Neuronal stem cell (in vitro differentiated cells): ENCODE measurements around the gene VSIG8.
"Not testable (repeated sequence)": the region's sequence is repeated elsewhere in the genome, so short reads cannot be mapped to it uniquely, and the experiment has no call there.

Experiments
- DNase-seq: peaks from one replicate; pipeline ENCODE4 v3.0.0-alpha.2; 2013; ENCODE audit warnings: low spot score
- H2AFZ ChIP-seq: one replicate; pipeline ENCODE4 v1.6.1; 2013; ENCODE audit warnings: mild to moderate bottlenecking, low read length, inconsistent platforms
- H2AK5ac ChIP-seq: 2 replicates; pipeline ENCODE4 v1.6.1; 2013; ENCODE audit warnings: low read depth, mild to moderate bottlenecking, inconsistent platforms, low read length, moderate library complexity, mixed read lengths
- H2BK120ac ChIP-seq: 2 replicates; pipeline ENCODE4 v1.6.1; 2013; ENCODE audit warnings: low read depth, mild to moderate bottlenecking, inconsistent platforms, low read length, moderate library complexity, mixed read lengths
- H2BK12ac ChIP-seq: one replicate; pipeline ENCODE4 v1.6.1; 2013; ENCODE audit warnings: low read length, inconsistent platforms
- H2BK15ac ChIP-seq: 2 replicates; pipeline ENCODE4 v1.6.1; 2013; ENCODE audit warnings: mild to moderate bottlenecking, low read length, inconsistent platforms, mixed read lengths
- H2BK5ac ChIP-seq: one replicate; pipeline ENCODE4 v1.6.1; 2013; ENCODE audit warnings: inconsistent platforms, mild to moderate bottlenecking, low read length, moderate library complexity
- H3K14ac ChIP-seq: one replicate; pipeline ENCODE4 v1.6.1; 2013; ENCODE audit warnings: low read length, inconsistent platforms
- H3K18ac ChIP-seq: 2 replicates; pipeline ENCODE4 v1.6.1; 2013; ENCODE audit warnings: low read length, inconsistent platforms
- H3K23ac ChIP-seq: 2 replicates; pipeline ENCODE4 v1.6.1; 2013; ENCODE audit warnings: low read depth, mild to moderate bottlenecking, mixed read lengths, low read length, inconsistent platforms; ENCODE audit not compliant: poor library complexity
- H3K27ac ChIP-seq: replicated peaks from 3 replicates; pipeline ENCODE4 v1.5.1; 2013; ENCODE audit warnings: low read length, inconsistent platforms
- H3K27me3 ChIP-seq, 3 experiments: 2 replicates each; pipeline ENCODE4 v1.6.1; 2013; ENCODE audit warnings: low read length in 3 of 3, mild to moderate bottlenecking in 2 of 3, inconsistent platforms in 1 of 3, low read depth in 1 of 3, mixed read lengths in 1 of 3, moderate library complexity in 1 of 3; ENCODE audit not compliant: control insufficient read depth in 3 of 3, insufficient read depth in 3 of 3
- H3K36me3 ChIP-seq, 2 donors: replicated peaks in 1 of 2; 2 replicates each; pipeline ENCODE4 v1.6.1; 2013; ENCODE audit warnings: low read length in 2 of 2; ENCODE audit not compliant: control insufficient read depth in 2 of 2, insufficient read depth in 2 of 2
- H3K4ac ChIP-seq: 2 replicates; pipeline ENCODE4 v1.6.1; 2013; ENCODE audit warnings: inconsistent platforms, mild to moderate bottlenecking, low read length, moderate library complexity
- H3K4me1 ChIP-seq, 2 donors: 1 replicate in 1 of 2; 2 replicates in 1 of 2; pipeline ENCODE4 v1.6.1; 2013; ENCODE audit warnings: low read length in 2 of 2, low read depth in 1 of 2; ENCODE audit not compliant: control insufficient read depth in 2 of 2, insufficient read depth in 1 of 2
- H3K4me2 ChIP-seq: one replicate; pipeline ENCODE4 v1.6.1; 2013; ENCODE audit warnings: mild to moderate bottlenecking, low read length, inconsistent platforms; ENCODE audit not compliant: insufficient read depth, poor library complexity, severe bottlenecking
- H3K4me3 ChIP-seq, 2 donors: 2 replicates each; pipeline ENCODE4 v1.5.1; 2013; ENCODE audit warnings: low read length in 2 of 2, mild to moderate bottlenecking in 2 of 2, inconsistent platforms in 1 of 2, moderate library complexity in 1 of 2
- H3K79me1 ChIP-seq: one replicate; pipeline ENCODE4 v1.6.1; 2013; ENCODE audit warnings: low read depth, mild to moderate bottlenecking, inconsistent platforms, low read length, moderate library complexity
- H3K9ac ChIP-seq: one replicate; pipeline ENCODE4 v1.6.1; 2013; ENCODE audit warnings: mild to moderate bottlenecking, low read depth, low read length, inconsistent platforms; ENCODE audit not compliant: poor library complexity
- H3K9me3 ChIP-seq, 2 donors: replicated peaks in 1 of 2; 2 replicates each; pipeline versions ENCODE3 to v1.6.1; 2013; ENCODE audit warnings: low read length in 2 of 2, mild to moderate bottlenecking in 2 of 2, inconsistent platforms in 1 of 2, low read depth in 1 of 2, mixed read lengths in 1 of 2, moderate library complexity in 1 of 2; ENCODE audit not compliant: control insufficient read depth in 2 of 2, insufficient read depth in 1 of 2
- H4K8ac ChIP-seq: one replicate; pipeline ENCODE4 v1.6.1; 2013; ENCODE audit warnings: low read depth, mild to moderate bottlenecking, inconsistent platforms, low read length, moderate library complexity
- H4K91ac ChIP-seq: one replicate; pipeline ENCODE4 v1.6.1; 2013; ENCODE audit warnings: low read length, low read depth, mild to moderate bottlenecking, inconsistent platforms; ENCODE audit not compliant: poor library complexity
- WGBS, 2 donors: extraction: QIAGEN DNeasy Blood & Tissue Kit; methylation state at CpG; one replicate each; pipeline ENCODE4 v1.1.7; 2013; ENCODE audit warnings: missing lambda C conversion rate in 2 of 2, mixed read lengths in 1 of 2; ENCODE audit not compliant: insufficient read length in 2 of 2, insufficient replicate concordance in 1 of 2; ENCODE audit errors: extremely low coverage in 2 of 2; 5-methylcytosine and 5-hydroxymethylcytosine counted together

VSIG8 gene

DNA sequence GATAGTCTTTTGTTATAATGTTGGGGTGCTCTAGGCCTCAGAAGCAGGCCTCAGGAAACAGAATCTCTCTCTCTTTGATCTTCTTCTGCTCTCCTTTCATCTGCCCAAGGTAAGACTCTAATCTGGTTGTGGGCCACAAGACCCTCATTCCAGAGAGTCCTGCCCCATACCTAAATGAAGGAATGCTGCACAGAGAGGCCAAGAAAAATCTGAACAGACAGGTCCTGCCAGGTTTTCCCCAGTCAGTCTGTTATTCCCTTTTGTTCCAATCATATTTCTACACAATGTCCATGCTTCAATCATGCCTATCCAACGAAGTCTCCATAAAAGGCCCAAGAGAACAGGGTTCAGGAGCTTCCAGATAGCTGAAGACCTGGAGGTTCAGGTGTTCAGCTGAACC is 44.5 kb upstream of the VSIG8 start:
- H3K23ac ChIP-seq: no peak overlapping the region
- H3K4ac ChIP-seq: no peak overlapping the region
- H3K9me3 ChIP-seq: peaks cover 0 to 8% of the 10 kb centered on the region in 2 donors
- WGBS, 2 donors: no CpG with 5 or more reads among the region's 1 CpG
- H3K14ac ChIP-seq: no peak overlapping the region
- H4K91ac ChIP-seq: no peak overlapping the region
- H2AFZ ChIP-seq: no peak overlapping the region
- H3K18ac ChIP-seq: no peak overlapping the region
- no peak overlapping the region for H3K27ac ChIP-seq
- H3K79me1 ChIP-seq: no peaks in the 10 kb centered on the region
- no peak overlapping the region for H3K4me2 ChIP-seq
- H3K27me3 ChIP-seq: peaks cover 0 to 13% (median 0%) of the 10 kb centered on the region in 3 experiments
- H2BK5ac ChIP-seq: no peak overlapping the region
- no peak overlapping the region for H2BK15ac ChIP-seq
- DNase-seq: no peak
- no peak overlapping the region for H2BK120ac ChIP-seq
- peaks cover 6 to 16% of the 10 kb centered on the region in 2 donors for H3K4me1 ChIP-seq
- H3K4me3 ChIP-seq: no peak overlapping the region
- no peaks in the 10 kb centered on the region for H3K36me3 ChIP-seq
- H4K8ac ChIP-seq: no peak overlapping the region
- H3K9ac ChIP-seq: no peak overlapping the region
- no peak overlapping the region for H2BK12ac ChIP-seq
- no peak overlapping the region for H2AK5ac ChIP-seq

DNA sequence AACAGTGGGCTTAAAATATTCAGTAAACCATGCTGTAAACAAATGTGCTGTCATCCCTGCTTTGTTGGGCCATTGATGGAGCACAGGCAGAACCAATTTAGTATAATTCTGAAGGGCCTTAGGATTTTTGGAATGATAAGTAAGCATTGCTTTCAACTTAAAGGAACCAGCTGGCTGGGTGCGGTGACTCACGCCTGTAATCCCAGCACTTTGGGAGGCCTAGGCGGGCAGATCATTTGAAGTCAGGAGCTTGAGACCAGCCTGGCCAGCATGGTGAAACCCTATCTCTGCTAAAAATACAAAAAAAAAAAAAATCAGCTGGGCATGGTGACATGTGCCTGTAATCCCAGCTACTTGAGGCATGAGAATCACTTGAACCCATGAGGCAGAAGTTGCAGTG is 41.6 kb upstream of the VSIG8 start:
- not testable (repeated sequence) for H3K14ac ChIP-seq, H2BK15ac ChIP-seq, H2AFZ ChIP-seq, H2BK12ac ChIP-seq, H4K8ac ChIP-seq, H3K79me1 ChIP-seq, H3K23ac ChIP-seq, H3K27ac ChIP-seq, H2BK120ac ChIP-seq, H4K91ac ChIP-seq, H3K4me3 ChIP-seq, H3K36me3 ChIP-seq, H2AK5ac ChIP-seq, H3K4me2 ChIP-seq, H2BK5ac ChIP-seq, H3K18ac ChIP-seq, H3K4me1 ChIP-seq, DNase-seq, H3K9ac ChIP-seq, H3K4ac ChIP-seq, H3K9me3 ChIP-seq
- WGBS, 2 donors: no CpG with 5 or more reads among the region's 3 CpGs
- H3K27me3 ChIP-seq: peaks cover 0 to 26% (median 2%) of the 10 kb centered on the region in 3 experiments

DNA sequence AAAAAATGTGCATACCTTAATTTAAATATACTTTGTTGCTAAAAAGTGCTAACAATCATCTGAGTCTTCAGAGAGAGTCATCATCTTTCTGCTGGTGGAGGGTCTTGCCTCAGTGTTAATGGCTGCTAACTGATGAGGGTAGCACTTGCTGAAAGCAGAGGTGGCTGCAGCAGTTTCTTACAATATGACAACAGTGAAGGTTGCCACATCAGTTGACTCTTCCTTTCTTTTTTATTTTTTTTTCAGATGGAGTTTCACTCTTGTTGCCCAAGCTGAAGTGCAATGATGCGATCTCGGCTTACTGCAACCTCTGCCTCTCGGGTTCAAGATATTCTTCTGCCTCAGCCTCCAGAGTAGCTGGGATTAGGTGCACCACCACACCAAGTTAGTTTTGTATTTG is 40.1 kb upstream of the VSIG8 start:
- no peak overlapping the region for H3K4me2 ChIP-seq
- H3K4me3 ChIP-seq: no peak overlapping the region

DNA sequence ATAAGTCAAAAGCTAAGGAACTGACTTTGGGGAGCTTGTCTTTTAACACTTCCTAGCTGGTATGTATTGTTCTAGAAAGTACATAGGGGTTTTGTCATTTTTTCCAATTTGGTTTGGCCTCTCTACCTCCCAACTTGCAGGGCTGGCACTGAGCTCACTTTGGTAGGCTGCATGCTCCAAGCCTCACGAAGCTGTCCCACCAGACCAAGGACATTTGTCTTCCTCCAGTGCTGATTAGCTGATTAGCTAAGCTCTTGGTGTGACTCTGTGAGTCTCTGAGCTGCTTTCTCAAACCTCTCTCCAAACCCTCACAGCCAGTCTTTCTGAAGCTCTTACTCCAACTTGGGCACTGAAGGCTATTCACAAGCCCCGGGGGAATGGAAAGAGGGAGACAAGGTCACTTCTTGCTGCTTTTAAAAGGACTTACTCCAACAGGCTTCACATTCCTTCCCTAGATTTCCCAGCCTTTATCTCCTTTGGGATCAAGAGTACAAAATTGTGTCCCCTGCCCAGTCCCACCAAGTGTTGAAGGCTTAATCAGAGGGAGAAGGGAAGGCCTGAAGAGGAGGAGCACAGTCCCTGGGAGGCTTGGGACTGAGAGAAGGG is 38.4 kb upstream of the VSIG8 start:
- Histone ChIP-seq H3K9me3 (peaks cover 0 to 8% of the 10 kb centered on the region in 2 donors), H3K27me3 (peaks cover 0 to 29% (median 2%) of the 10 kb centered on the region in 3 experiments), H2BK15ac (no peak overlapping the region), H3K4me1 (peaks cover 4 to 7% of the 10 kb centered on the region in 2 donors), H3K79me1 (no peaks in the 10 kb centered on the region), H4K8ac (no peak overlapping the region), H2BK5ac (no peak overlapping the region), H3K4me2 (no peak overlapping the region), H2AFZ (peak overlapping the region; percentile 70), H3K4me3 (no peak overlapping the region), H3K36me3 (no peaks in the 10 kb centered on the region), H2BK120ac (no peak overlapping the region), H3K4ac (no peak overlapping the region), H3K9ac (no peak overlapping the region), H3K27ac (no peak overlapping the region), H2AK5ac (no peak overlapping the region), H3K23ac (no peak overlapping the region), H3K18ac (no peak overlapping the region), H3K14ac (no peak overlapping the region), H2BK12ac (no peak overlapping the region), H4K91ac (no peak overlapping the region)
- no CpG with 5 or more reads among the region's 2 CpGs for WGBS, 2 donors
- no peak for DNase-seq

More for the DNA sequence above, 40.1 kb upstream of the VSIG8 start:
- H3K79me1 ChIP-seq: no peaks in the 10 kb centered on the region
- no peak overlapping the region for H2BK15ac ChIP-seq
- H2BK120ac ChIP-seq: no peak overlapping the region
- H3K23ac ChIP-seq: no peak overlapping the region
- H4K8ac ChIP-seq: no peak overlapping the region
- peaks cover 0 to 8% of the 10 kb centered on the region in 2 donors for H3K9me3 ChIP-seq
- no peak overlapping the region for H3K27ac ChIP-seq
- no peak overlapping the region for H2AFZ ChIP-seq
- H3K27me3 ChIP-seq: peaks cover 0 to 27% (median 2%) of the 10 kb centered on the region in 3 experiments
- H4K91ac ChIP-seq: no peak overlapping the region
- H3K4ac ChIP-seq: no peak overlapping the region
- H2AK5ac ChIP-seq: no peak overlapping the region
- no peak overlapping the region for H3K14ac ChIP-seq
- DNase-seq: no peak
- H3K9ac ChIP-seq: no peak overlapping the region
- H3K4me1 ChIP-seq: peaks cover 4 to 7% of the 10 kb centered on the region in 2 donors
- no peak overlapping the region for H3K18ac ChIP-seq
- H2BK5ac ChIP-seq: no peak overlapping the region
- no CpG with 5 or more reads among the region's 3 CpGs for WGBS, 2 donors
- no peaks in the 10 kb centered on the region for H3K36me3 ChIP-seq
- H2BK12ac ChIP-seq: no peak overlapping the region
